ENCODE data around the gene MRPL52.

GRCh38 chr14:22800346-22800745 lies 29.3 kb upstream of the MRPL52 start:
- TF ChIP-seq CTCF (IDR thresholded peaks at IDR 0.05) (no peak), POLR2A (IDR thresholded peaks at IDR 0.05) (no peak)

Data from body of pancreas (tissue), 4 donors.